ENCODE data around the gene TFCP2L1. TPM values are rescaled to one million over a fixed set of nuclear protein-coding genes. Genes with fewer than 3 reads are reported as not detected.
"Not testable (repeated sequence)": the region's sequence is repeated elsewhere in the genome, so short reads cannot be mapped to it uniquely, and the experiment has no call there.

Gene TFCP2L1, protein sequence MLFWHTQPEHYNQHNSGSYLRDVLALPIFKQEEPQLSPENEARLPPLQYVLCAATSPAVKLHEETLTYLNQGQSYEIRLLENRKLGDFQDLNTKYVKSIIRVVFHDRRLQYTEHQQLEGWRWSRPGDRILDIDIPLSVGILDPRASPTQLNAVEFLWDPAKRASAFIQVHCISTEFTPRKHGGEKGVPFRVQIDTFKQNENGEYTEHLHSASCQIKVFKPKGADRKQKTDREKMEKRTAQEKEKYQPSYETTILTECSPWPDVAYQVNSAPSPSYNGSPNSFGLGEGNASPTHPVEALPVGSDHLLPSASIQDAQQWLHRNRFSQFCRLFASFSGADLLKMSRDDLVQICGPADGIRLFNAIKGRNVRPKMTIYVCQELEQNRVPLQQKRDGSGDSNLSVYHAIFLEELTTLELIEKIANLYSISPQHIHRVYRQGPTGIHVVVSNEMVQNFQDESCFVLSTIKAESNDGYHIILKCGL
- under 0.01 TPM for total RNA-seq
- under 1 TPM; 0.07 to 0.45 (median 0.26) TPM for polyA plus RNA-seq (ENCODE audit: insufficient read depth in 1 of 8, insufficient read length in 8 of 8, low replicate concordance in 1 of 8)
- long read RNA-seq, donor 1: 0 reads
- long read RNA-seq, donor 2: 0 reads
- long read RNA-seq, donor 3: 0 reads
- long read RNA-seq, donor 4, full-length matches to known transcripts: 1 of 1 reads
- long read RNA-seq, donor 4, partial matches to known transcripts: 0 of 1 reads
- long read RNA-seq, donor 4, other reads (novel, unspliced or antisense): 0 of 1 reads
- long read RNA-seq, donor 5: 0 reads
- long read RNA-seq, donor 6: 0 reads
- long read RNA-seq, donor 7: 0 reads
- long read RNA-seq, donor 8: 0 reads
- long read RNA-seq, donor 9: 0 reads
- long read RNA-seq, donor 10: 0 reads
- long read RNA-seq, donor 11: 0 reads

DNA sequence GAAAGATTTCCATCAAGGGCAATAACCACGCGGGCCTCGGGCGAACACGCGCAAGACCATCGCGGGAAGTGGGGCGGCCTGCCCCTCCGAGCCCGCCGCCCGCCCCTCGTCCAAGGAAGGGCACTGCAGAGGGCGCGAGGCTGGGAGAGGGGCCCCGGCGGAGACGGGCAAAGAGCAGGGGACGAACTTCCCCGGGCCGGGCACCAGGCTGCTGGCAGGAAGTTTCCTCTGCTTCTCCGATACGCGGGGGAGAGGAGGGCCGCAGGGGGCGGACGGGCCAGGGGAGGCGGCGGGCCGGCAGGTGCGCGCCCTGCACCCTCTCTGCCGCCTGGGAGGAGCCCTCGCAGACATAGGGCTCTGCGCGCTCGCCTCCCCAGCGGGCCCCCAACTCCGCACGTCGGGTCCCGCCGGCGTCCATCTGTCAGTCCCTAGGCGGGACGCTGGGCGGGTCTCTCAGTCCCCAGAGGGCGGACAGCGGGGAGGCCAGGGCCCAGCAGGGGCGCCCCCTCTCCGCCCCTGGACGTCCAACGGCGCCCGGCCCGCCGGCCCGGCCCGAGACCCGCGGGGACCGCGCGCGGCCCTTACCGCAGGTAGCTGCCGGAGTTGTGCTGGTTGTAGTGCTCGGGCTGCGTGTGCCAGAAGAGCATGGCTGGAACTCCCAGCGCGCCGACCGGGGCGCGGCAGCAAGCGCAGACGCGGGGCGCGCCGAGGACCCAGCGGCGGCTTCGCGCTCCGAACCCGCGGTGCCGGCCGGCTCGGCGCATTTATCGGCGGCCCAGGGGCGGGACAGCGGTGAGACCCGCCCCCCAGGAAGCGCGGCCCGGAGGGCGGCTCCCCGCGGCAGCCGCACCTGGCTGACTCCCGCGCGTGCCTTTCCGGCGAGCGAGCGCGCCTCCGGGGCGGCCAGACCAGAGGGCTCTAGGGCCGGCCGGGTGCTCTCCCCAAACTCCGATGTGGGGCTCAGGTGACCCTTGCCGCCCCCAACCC is at the start of gene TFCP2L1:
Gene TFCP2L1 (minus strand): TSS at position 740 of the 987 bp plus-strand sequence. CDS start 93 bp downstream, at position 647.
- peak within 1 kb of the TSS; percentile 26 for H3K4me3 ChIP-seq (ENCODE audit: low read length)
- no peaks in the 10 kb centered on the region for H3K36me3 ChIP-seq (ENCODE audit: control insufficient read depth, insufficient read depth, low read length)
- DNase-seq: no peak
- H3K27ac ChIP-seq (ENCODE audit: low read length): no peak within 1 kb of the TSS
- no peaks in the 10 kb centered on the region for H3K9me3 ChIP-seq (replicated peaks; ENCODE audit: control insufficient read depth, low read depth, low read length)
- H3K4me1 ChIP-seq (ENCODE audit: control insufficient read depth, insufficient read depth, low read length): peaks cover 10% of the 10 kb centered on the region
- H3K27me3 ChIP-seq (ENCODE audit: control insufficient read depth, insufficient read depth, low read length): peaks cover 44% of the 10 kb centered on the region
- under 1% methylated on average over 118 of the region's 119 CpGs for WGBS (ENCODE audit: insufficient coverage)

DNA sequence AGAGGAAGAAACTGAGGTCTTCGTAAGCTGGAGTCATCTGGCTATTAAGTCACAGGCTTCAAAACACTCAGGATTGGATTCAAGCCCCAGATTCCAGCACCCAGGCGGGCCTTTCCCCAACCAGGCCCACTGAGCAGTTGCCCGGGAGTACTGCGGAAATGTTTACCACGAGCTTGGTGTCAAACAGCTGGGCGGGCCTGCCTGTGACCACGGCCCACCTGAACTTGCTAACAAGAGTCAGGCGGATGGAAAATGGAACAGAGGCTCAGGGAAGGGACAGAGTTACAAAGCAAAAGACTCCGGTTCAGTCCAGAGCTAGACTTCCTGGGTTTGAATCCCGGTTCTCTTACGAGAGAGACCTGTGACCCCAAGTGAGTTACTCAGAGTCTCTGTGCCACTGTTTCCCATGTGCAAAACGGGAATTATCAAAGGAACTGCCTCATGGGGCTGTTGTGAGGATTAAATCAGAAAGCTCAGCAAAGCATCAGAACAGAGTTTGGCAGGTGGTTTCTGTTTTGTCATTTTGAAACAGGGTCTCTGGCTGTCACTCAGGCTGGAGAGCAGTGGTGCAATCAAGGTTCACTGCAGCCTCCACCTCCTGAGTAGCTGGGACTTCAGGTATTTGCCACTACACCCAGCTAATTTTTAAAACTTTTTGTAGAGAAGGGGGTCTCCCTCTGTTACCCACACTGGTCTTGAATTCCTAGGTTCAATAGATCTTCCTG is 49.0 kb upstream of the TFCP2L1 start:
- no peak overlapping the region for H3K4me3 ChIP-seq (ENCODE audit: low read length)
- WGBS (ENCODE audit: insufficient coverage): 24% methylated on average over 11 of the region's 12 CpGs
- H3K27me3 ChIP-seq (ENCODE audit: control insufficient read depth, insufficient read depth, low read length): no peaks in the 10 kb centered on the region
- H3K36me3 ChIP-seq (ENCODE audit: control insufficient read depth, insufficient read depth, low read length): peaks cover 16% of the 10 kb centered on the region
- peaks cover 10% of the 10 kb centered on the region for H3K4me1 ChIP-seq (ENCODE audit: control insufficient read depth, insufficient read depth, low read length)
- DNase-seq: peak; percentile 30
- no peaks in the 10 kb centered on the region for H3K9me3 ChIP-seq (replicated peaks; ENCODE audit: control insufficient read depth, low read depth, low read length)
- H3K27ac ChIP-seq (ENCODE audit: low read length): no peak overlapping the region

DNA sequence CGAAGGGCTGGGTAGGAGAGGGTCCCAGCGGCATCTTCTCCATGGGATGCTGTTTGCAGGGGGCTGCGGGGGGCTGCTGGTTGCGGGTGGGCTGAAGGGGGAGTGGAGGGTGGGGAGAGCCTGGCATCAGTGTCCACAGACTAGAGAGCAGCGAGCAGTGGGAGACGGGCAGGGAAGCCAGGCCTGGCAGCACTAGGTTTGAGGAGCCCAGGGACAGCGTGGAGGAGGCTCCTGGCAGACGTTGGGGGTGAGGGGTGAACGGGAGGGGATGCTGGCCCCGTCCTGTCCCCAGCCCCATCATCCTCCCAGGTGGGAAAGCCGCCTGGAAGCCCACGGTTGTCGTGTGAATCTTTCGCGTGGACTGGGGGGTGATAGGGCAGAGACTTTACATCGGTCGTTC is 48.2 kb upstream of the TFCP2L1 start:
- 72% methylated on average over 9 of the region's 17 CpGs for WGBS (ENCODE audit: insufficient coverage)
- Histone ChIP-seq H3K27ac (ENCODE audit: low read length) (no peak overlapping the region), H3K4me3 (ENCODE audit: low read length) (no peak overlapping the region), H3K4me1 (ENCODE audit: control insufficient read depth, insufficient read depth, low read length) (peaks cover 10% of the 10 kb centered on the region), H3K36me3 (ENCODE audit: control insufficient read depth, insufficient read depth, low read length) (peaks cover 9% of the 10 kb centered on the region), H3K9me3 (replicated peaks; ENCODE audit: control insufficient read depth, low read depth, low read length) (no peaks in the 10 kb centered on the region), H3K27me3 (ENCODE audit: control insufficient read depth, insufficient read depth, low read length) (no peaks in the 10 kb centered on the region)
- DNase-seq: no peak

DNA sequence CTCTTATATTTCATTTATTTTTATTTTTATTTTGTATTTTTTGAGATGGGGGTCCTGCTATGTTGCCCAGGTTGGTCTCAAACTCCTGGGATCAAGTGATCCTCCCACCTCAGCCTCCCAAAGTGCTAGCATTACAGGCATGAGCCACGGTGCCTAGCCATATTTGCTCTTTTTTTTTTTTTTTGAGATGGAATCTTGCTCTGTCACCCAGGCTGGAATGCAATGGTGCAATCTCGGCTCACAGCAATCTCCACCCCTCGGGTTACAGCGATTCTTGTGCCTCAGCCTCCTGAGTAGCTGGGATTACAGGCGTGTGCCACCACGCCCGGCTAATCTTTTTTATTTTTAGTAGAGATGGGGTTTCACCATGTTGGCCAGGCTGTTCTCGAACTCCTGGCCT is 46.3 kb upstream of the TFCP2L1 start:
- H3K4me3 ChIP-seq (ENCODE audit: low read length); DNase-seq; H3K36me3 ChIP-seq (ENCODE audit: control insufficient read depth, insufficient read depth, low read length); H3K27me3 ChIP-seq (ENCODE audit: control insufficient read depth, insufficient read depth, low read length); H3K27ac ChIP-seq (ENCODE audit: low read length); H3K9me3 ChIP-seq (replicated peaks; ENCODE audit: control insufficient read depth, low read depth, low read length): not testable (repeated sequence)
- 83% methylated on average over 8 of the region's 8 CpGs for WGBS (ENCODE audit: insufficient coverage)
- peaks cover 10% of the 10 kb centered on the region for H3K4me1 ChIP-seq (ENCODE audit: control insufficient read depth, insufficient read depth, low read length)

DNA sequence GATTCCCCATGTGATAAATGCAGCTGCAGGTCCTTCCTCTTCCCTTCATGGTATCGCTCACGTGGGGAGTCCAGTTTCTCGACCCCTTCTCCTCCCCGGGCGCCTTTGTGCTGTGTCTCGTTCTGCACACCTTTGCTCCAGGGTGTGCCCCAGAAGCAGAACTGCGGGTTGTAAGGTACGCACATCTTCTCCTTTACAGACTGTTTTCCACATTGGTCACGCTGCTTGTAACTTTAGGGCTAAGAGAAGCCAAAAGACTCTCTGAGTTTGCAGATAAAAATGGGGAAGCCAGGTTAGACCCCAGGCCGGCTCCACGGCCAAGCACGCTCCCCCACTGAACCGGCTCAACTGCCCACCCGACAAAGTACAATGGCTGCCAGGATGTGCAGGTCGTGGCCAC is 45.9 kb upstream of the TFCP2L1 start:
- Histone ChIP-seq H3K27me3 (ENCODE audit: control insufficient read depth, insufficient read depth, low read length) (no peaks in the 10 kb centered on the region), H3K9me3 (replicated peaks; ENCODE audit: control insufficient read depth, low read depth, low read length) (no peaks in the 10 kb centered on the region), H3K4me1 (ENCODE audit: control insufficient read depth, insufficient read depth, low read length) (peaks cover 10% of the 10 kb centered on the region), H3K36me3 (ENCODE audit: control insufficient read depth, insufficient read depth, low read length) (no peaks in the 10 kb centered on the region), H3K27ac (ENCODE audit: low read length) (no peak overlapping the region), H3K4me3 (ENCODE audit: low read length) (no peak overlapping the region)
- WGBS (ENCODE audit: insufficient coverage): 82% methylated on average over 5 of the region's 15 CpGs
- no peak for DNase-seq

DNA sequence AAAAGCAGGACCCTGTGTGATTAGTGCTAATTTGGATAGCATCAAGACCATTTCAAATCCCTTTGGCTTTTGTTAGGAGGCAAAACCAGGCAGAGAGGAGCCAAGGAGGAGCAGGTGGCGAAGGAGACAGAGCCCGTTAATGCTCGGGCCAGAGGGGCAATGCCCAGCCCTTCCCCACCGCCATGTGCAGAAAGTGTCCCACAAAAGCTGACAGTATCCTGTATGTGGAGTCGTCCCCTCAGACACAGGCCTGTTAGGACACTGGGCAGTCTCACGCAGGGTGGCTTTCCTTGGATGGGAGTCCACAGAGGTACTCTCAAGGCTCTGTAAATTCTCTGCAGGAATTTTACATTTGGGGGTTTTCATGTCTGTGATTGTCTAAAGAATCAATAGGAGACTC is 44.8 kb upstream of the TFCP2L1 start:
- no peak for DNase-seq
- H3K27me3 ChIP-seq (ENCODE audit: control insufficient read depth, insufficient read depth, low read length): no peaks in the 10 kb centered on the region
- peaks cover 7% of the 10 kb centered on the region for H3K4me1 ChIP-seq (ENCODE audit: control insufficient read depth, insufficient read depth, low read length)
- 84% methylated on average over 5 of the region's 6 CpGs for WGBS (ENCODE audit: insufficient coverage)
- no peak overlapping the region for H3K4me3 ChIP-seq (ENCODE audit: low read length)
- no peak overlapping the region for H3K27ac ChIP-seq (ENCODE audit: low read length)
- no peaks in the 10 kb centered on the region for H3K36me3 ChIP-seq (ENCODE audit: control insufficient read depth, insufficient read depth, low read length)
- no peaks in the 10 kb centered on the region for H3K9me3 ChIP-seq (replicated peaks; ENCODE audit: control insufficient read depth, low read depth, low read length)

DNA sequence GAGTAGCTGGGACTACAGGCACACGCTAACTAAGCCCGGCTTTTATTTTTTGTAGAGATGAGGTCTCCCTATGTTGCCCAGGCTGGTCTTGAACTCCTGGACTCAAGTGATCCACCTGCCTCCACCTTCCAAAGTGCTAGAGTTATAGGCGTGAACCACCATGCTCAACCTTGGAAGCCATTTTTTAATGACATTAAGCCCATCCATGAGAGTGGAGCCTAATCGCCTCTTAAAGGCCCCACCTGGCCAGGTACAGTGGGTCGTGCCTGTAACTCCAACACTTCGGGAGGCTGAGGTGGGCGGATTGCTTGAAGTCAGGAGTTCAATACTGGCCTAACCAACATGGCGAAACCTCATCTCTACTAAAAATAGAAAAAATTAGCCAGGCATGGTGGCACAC is 41.6 kb upstream of the TFCP2L1 start:
- DNase-seq: no peak
- Histone ChIP-seq H3K36me3 (ENCODE audit: control insufficient read depth, insufficient read depth, low read length) (no peaks in the 10 kb centered on the region), H3K27ac (ENCODE audit: low read length) (no peak overlapping the region), H3K27me3 (ENCODE audit: control insufficient read depth, insufficient read depth, low read length) (no peaks in the 10 kb centered on the region), H3K4me1 (ENCODE audit: control insufficient read depth, insufficient read depth, low read length) (no peaks in the 10 kb centered on the region), H3K4me3 (ENCODE audit: low read length) (no peak overlapping the region), H3K9me3 (replicated peaks; ENCODE audit: control insufficient read depth, low read depth, low read length) (no peaks in the 10 kb centered on the region)
- 93% methylated on average over 5 of the region's 8 CpGs for WGBS (ENCODE audit: insufficient coverage)

DNA sequence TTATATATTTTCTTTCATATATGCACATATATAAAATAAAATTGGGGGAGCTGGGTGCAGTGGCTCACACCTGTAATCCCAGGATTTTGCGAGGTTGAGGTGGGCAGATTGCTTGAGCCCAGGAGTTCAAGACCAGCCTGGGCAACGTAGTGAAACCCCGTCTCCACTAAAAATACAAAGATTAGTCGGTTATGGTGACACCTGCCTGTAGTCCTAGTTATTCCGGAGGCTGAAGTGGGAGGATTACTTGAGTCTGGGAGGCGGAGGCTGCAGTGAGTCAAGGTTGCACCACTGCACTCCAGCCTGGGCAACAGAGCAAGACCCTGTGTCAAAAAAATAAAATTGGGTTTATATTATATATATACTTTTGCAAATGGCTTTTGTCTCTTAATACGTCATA is 39.6 kb upstream of the TFCP2L1 start:
- WGBS (ENCODE audit: insufficient coverage): 92% methylated on average over 5 of the region's 7 CpGs
- Histone ChIP-seq H3K4me3 (ENCODE audit: low read length) (no peak overlapping the region), H3K27me3 (ENCODE audit: control insufficient read depth, insufficient read depth, low read length) (no peaks in the 10 kb centered on the region), H3K27ac (ENCODE audit: low read length) (no peak overlapping the region), H3K36me3 (ENCODE audit: control insufficient read depth, insufficient read depth, low read length) (no peaks in the 10 kb centered on the region), H3K9me3 (replicated peaks; ENCODE audit: control insufficient read depth, low read depth, low read length) (no peaks in the 10 kb centered on the region), H3K4me1 (ENCODE audit: control insufficient read depth, insufficient read depth, low read length) (no peaks in the 10 kb centered on the region)
- DNase-seq: no peak

DNA sequence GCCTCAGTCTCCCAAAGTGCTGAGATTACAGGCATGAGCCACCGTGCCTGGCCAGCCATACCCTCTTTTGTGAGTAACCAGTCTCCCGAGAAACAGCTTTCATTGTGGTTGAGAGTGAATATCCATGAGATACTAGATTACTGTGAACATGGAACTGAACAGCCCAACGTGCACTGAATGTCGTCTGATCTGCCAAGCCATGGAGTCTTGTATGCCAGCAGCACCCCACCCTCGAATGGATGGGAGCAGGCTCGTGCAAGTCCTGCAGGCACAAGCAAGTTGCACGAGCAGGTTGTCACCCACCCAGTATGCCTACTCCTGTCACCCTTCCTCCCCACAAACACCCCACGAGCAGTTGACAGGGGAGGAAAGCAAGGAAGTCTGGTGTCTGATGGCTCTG is 36.5 kb upstream of the TFCP2L1 start:
- H3K4me1 ChIP-seq (ENCODE audit: control insufficient read depth, insufficient read depth, low read length): no peaks in the 10 kb centered on the region
- H3K36me3 ChIP-seq (ENCODE audit: control insufficient read depth, insufficient read depth, low read length): no peaks in the 10 kb centered on the region
- WGBS (ENCODE audit: insufficient coverage): 81% methylated on average over 5 of the region's 8 CpGs
- H3K9me3 ChIP-seq (replicated peaks; ENCODE audit: control insufficient read depth, low read depth, low read length): no peaks in the 10 kb centered on the region
- H3K4me3 ChIP-seq (ENCODE audit: low read length): no peak overlapping the region
- H3K27ac ChIP-seq (ENCODE audit: low read length): no peak overlapping the region
- no peak for DNase-seq
- H3K27me3 ChIP-seq (ENCODE audit: control insufficient read depth, insufficient read depth, low read length): no peaks in the 10 kb centered on the region

Data from muscle of leg (tissue), 16 donors.